GM21723 (cell line): ENCODE data around the gene HSD17B12.
"Not testable (repeated sequence)": the region's sequence is repeated elsewhere in the genome, so short reads cannot be mapped to it uniquely, and the experiment has no call there.

ENCODE experiments used
- ATAC-seq: cut with Tn5 transposase; IDR thresholded peaks from one replicate; pipeline ENCODE4 v1.9.1; 2021; ENCODE audit warnings: mild to moderate bottlenecking, moderate library complexity; ENCODE audit not compliant: unreplicated experiment

The HSD17B12 gene

GRCh38 chr11:43738600-43739409 lies 58.3 kb downstream of the HSD17B12 start:
- no peak for ATAC-seq

- no peak for ATAC-seq
These were observed 66.1 kb downstream of the HSD17B12 start for GRCh38 chr11:43746670-43747069.

- no peak for ATAC-seq
These were observed 66.7 kb downstream of the HSD17B12 start for GRCh38 chr11:43747130-43747802.

- ATAC-seq = no peak
These were observed 67.6 kb downstream of the HSD17B12 start for GRCh38 chr11:43748095-43748494.

- ATAC-seq = no peak
These were observed 71.2 kb downstream of the HSD17B12 start for GRCh38 chr11:43751726-43752125.

- ATAC-seq = no peak
These were observed 76.0 kb downstream of the HSD17B12 start for GRCh38 chr11:43756575-43756974.

- no peak for ATAC-seq
These were observed 78.4 kb downstream of the HSD17B12 start for GRCh38 chr11:43758927-43759326.

GRCh38 chr11:43760902-43761301 lies 80.4 kb downstream of the HSD17B12 start:
- ATAC-seq = no peak

GRCh38 chr11:43765194-43765593 lies 84.7 kb downstream of the HSD17B12 start:
- ATAC-seq = no peak

- not testable (repeated sequence) for ATAC-seq
These were observed 88.1 kb downstream of the HSD17B12 start for GRCh38 chr11:43768654-43769053.

- ATAC-seq = no peak
These were observed 89.6 kb downstream of the HSD17B12 start for GRCh38 chr11:43770173-43770572.

GRCh38 chr11:43772733-43773132 lies 92.2 kb downstream of the HSD17B12 start:
- no peak for ATAC-seq

- ATAC-seq = no peak
These were observed 94.2 kb downstream of the HSD17B12 start for GRCh38 chr11:43774786-43775185.

- no peak for ATAC-seq
These were observed 98.8 kb downstream of the HSD17B12 start for GRCh38 chr11:43779306-43779705.

GRCh38 chr11:43784301-43784700 lies 103.8 kb downstream of the HSD17B12 start:
- ATAC-seq = no peak

- ATAC-seq = no peak
These were observed 104.3 kb downstream of the HSD17B12 start for GRCh38 chr11:43784866-43785265.

- no peak for ATAC-seq
These were observed 104.8 kb downstream of the HSD17B12 start for GRCh38 chr11:43785318-43785717.

GRCh38 chr11:43786016-43786415 lies 105.5 kb downstream of the HSD17B12 start:
- no peak for ATAC-seq

- no peak for ATAC-seq
These were observed 107.3 kb downstream of the HSD17B12 start for GRCh38 chr11:43787824-43788223.

- no peak for ATAC-seq
These were observed 107.9 kb downstream of the HSD17B12 start for GRCh38 chr11:43788421-43788820.

GRCh38 chr11:43789700-43790443 lies 109.3 kb downstream of the HSD17B12 start:
- no peak for ATAC-seq

- ATAC-seq = no peak
These were observed 109.9 kb downstream of the HSD17B12 start for GRCh38 chr11:43790444-43790794.
